HepG2 (cell line): ENCODE data around the gene FER1L5. TPM values are rescaled to one million over a fixed set of nuclear protein-coding genes. Genes with fewer than 3 reads are reported as not detected.
A peak's percentile ranks its signal among the peaks of the same experiment; 100 is the strongest.

ENCODE experiments used
- CC2D1A ChIP-seq: sonication (generic); formaldehyde crosslinking; IDR thresholded peaks from 2 replicates; pipeline ENCODE4 v1.8.1; 2023; ENCODE audit warnings: mild to moderate bottlenecking, missing genetic modification reagents
- HOXA9 ChIP-seq: sonication (generic); formaldehyde crosslinking; IDR thresholded peaks from 2 replicates; pipeline ENCODE4 v1.8.1; 2022; ENCODE audit warnings: missing genetic modification reagents, mild to moderate bottlenecking, moderate library complexity, borderline replicate concordance
- MBNL3 ChIP-seq: fragments of 250-450 bp; sonication (Bioruptor Pico); conservative IDR thresholded peaks from 2 replicates; pipeline ENCODE4 v1.8.0; 2022; ENCODE audit warnings: mild to moderate bottlenecking, inconsistent platforms
- NONO ChIP-seq, 2 experiments: fragments of 450-650 bp in 1 of 2; sonication (generic) in 1 of 2; formaldehyde crosslinking in 1 of 2; IDR thresholded peaks in 1 of 2; conservative IDR thresholded peaks in 1 of 2; 2 replicates each; pipeline versions ENCODE4 v1.6.1 to v1.8.0; 2017 to 2022; ENCODE audit warnings: mild to moderate bottlenecking in 1 of 2, missing genetic modification reagents in 1 of 2, moderate library complexity in 1 of 2
- RFX5 ChIP-seq: IDR thresholded peaks from 2 replicates; pipeline ENCODE4 v1.6.1; 2011; ENCODE audit warnings: low read depth, low read length, improper control_type of control experiment
- TAF15 ChIP-seq: fragments of 200-400 bp; formaldehyde crosslinking; IDR thresholded peaks from one replicate; pipeline ENCODE4 v1.6.1; 2018; ENCODE audit warnings: mild to moderate bottlenecking, low read depth, low read length; ENCODE audit not compliant: poor library complexity, severe bottlenecking
- TOPORS ChIP-seq: sonication (generic); formaldehyde crosslinking; IDR thresholded peaks from 2 replicates; pipeline ENCODE4 v1.8.0; 2023; ENCODE audit warnings: mild to moderate bottlenecking, missing genetic modification reagents
- ZNF274 ChIP-seq: sonication (generic); formaldehyde crosslinking; IDR thresholded peaks from 2 replicates; pipeline ENCODE4 v1.5.1; 2020; ENCODE audit warnings: mild to moderate bottlenecking, missing genetic modification reagents
- ZNF333 ChIP-seq: sonication (generic); formaldehyde crosslinking; IDR thresholded peaks from 2 replicates; pipeline ENCODE4 v1.4.0; 2020; ENCODE audit warnings: mild to moderate bottlenecking, missing genetic modification reagents, borderline replicate concordance
- ZNF431 ChIP-seq: sonication (generic); formaldehyde crosslinking; IDR thresholded peaks from 2 replicates; pipeline ENCODE4 v1.9.0; 2022; ENCODE audit warnings: missing genetic modification reagents, low read depth, mild to moderate bottlenecking, borderline replicate concordance
- ZNF614 ChIP-seq: IDR thresholded peaks from 2 replicates; pipeline ENCODE4 v1.6.1; 2018; ENCODE audit warnings: missing biosample characterization, missing genetic modification reagents, inconsistent platforms, borderline replicate concordance
- ZNF746 ChIP-seq: sonication (generic); formaldehyde crosslinking; IDR thresholded peaks from 2 replicates; pipeline ENCODE4 v1.8.0; 2022; ENCODE audit warnings: mild to moderate bottlenecking, missing genetic modification reagents
- ZNF772 ChIP-seq: sonication (generic); formaldehyde crosslinking; IDR thresholded peaks from 2 replicates; pipeline ENCODE4 v1.5.0; 2020; ENCODE audit warnings: mild to moderate bottlenecking, missing genetic modification reagents
- polyA plus RNA-seq, 8 experiments: library from polyadenylated mRNA; depleted of rRNA in 3 of 8; stranded (reverse) in 7 of 8; unstranded in 1 of 8; fragments of >200 nt; fragmentation: Illumina TruSeq in 4 of 8; extraction: Trizol in 4 of 8; gene quantifications; 2 replicates each; pipeline versions ENCODE4 v1.2.1 to v1.2.3, GENCODE V29; 2011 to 2016; ENCODE audit warnings: low read depth in 4 of 8, missing spikeins in 1 of 8, mixed read lengths in 1 of 8; ENCODE audit not compliant: insufficient read depth in 1 of 8
- total RNA-seq, 5 experiments: library from RNA; depleted of rRNA; stranded (reverse); fragments of >200 nt; fragmentation: Illumina TruSeq; extraction: Trizol; gene quantifications; 2 replicates each; pipeline ENCODE4 v1.2.3, GENCODE V29; 2016; ENCODE audit warnings: low read depth in 1 of 5
- TF ChIP-seq, protein P1 (sequence below), 2 experiments: IDR thresholded peaks; 2 replicates each; pipeline ENCODE4 v1.6.1; 2011 to 2012; ENCODE audit warnings: low read length in 2 of 2, borderline replicate concordance in 1 of 2, low read depth in 1 of 2, mild to moderate bottlenecking in 1 of 2, moderate library complexity in 1 of 2
- TF ChIP-seq, protein P2 (sequence below): sonication (generic); formaldehyde crosslinking; IDR thresholded peaks from 2 replicates; pipeline ENCODE4 v1.4.0; 2020; ENCODE audit warnings: mild to moderate bottlenecking, missing genetic modification reagents, borderline replicate concordance
- TF ChIP-seq, protein P3 (sequence below): IDR thresholded peaks from 2 replicates; pipeline ENCODE4 v1.6.1; 2016; ENCODE audit warnings: control low read depth
- TF ChIP-seq, protein P4 (sequence below): sonication (generic); formaldehyde crosslinking; IDR thresholded peaks from 2 replicates; pipeline ENCODE4 v1.4.0; 2020; ENCODE audit warnings: mild to moderate bottlenecking, low read depth, missing genetic modification reagents

FER1L5 gene
- total and polyA plus RNA-seq, 2 of the 13 experiments (the other 11 are each of a cell fraction or from before 2014, with no cell fraction given) = 0.02 to 0.08 TPM

DNA sequence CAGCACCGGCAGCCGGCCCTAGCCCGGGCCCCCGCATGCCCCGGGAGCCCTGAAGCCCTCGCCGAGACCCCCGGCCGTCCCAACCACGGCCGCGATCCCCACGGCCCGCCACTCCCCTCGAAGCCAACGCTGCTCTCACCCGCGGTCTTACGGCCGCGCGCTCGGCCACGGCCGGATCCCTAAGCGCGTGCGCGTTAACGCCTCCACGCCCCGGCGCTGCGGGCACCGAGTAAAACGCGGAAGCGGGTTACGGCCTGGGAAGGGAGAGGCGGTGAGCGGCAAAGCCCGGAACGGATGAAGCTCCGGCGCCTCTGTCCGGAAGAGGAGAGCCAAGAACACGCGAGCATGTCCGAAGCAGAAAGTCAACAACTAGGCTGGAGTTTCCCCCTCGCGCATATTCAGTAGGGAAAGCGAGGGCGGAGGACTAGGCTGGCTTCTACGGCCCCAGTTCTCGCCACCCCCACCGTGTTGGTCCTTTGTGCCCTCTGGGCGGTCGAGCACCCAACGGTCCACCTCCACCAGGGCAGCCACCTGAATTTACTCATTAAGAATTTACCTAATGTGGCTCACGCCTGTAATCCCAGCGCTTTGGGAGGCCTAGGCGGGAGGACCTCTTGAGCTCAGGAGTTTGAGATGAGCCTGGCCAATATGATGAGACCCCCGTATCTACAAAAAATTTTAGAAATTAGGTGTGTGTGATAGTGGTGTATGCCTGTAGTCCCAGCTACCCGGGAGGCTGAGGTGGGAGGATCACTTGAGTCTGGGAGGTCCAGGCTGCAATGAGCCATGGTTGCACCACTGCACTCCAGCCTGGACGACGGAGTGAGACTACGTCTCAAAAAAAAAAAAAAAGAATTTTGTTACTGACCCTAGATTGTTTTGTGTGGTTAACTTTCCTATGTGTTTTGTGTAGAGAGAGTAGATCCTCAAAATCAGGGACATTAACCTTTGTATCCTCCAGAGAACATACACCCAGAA lies 4.1 kb upstream of the FER1L5 start, which contains the start of gene KANSL3 (continued):
- TF ChIP-seq, protein P1, sequence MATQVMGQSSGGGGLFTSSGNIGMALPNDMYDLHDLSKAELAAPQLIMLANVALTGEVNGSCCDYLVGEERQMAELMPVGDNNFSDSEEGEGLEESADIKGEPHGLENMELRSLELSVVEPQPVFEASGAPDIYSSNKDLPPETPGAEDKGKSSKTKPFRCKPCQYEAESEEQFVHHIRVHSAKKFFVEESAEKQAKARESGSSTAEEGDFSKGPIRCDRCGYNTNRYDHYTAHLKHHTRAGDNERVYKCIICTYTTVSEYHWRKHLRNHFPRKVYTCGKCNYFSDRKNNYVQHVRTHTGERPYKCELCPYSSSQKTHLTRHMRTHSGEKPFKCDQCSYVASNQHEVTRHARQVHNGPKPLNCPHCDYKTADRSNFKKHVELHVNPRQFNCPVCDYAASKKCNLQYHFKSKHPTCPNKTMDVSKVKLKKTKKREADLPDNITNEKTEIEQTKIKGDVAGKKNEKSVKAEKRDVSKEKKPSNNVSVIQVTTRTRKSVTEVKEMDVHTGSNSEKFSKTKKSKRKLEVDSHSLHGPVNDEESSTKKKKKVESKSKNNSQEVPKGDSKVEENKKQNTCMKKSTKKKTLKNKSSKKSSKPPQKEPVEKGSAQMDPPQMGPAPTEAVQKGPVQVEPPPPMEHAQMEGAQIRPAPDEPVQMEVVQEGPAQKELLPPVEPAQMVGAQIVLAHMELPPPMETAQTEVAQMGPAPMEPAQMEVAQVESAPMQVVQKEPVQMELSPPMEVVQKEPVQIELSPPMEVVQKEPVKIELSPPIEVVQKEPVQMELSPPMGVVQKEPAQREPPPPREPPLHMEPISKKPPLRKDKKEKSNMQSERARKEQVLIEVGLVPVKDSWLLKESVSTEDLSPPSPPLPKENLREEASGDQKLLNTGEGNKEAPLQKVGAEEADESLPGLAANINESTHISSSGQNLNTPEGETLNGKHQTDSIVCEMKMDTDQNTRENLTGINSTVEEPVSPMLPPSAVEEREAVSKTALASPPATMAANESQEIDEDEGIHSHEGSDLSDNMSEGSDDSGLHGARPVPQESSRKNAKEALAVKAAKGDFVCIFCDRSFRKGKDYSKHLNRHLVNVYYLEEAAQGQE (IDR thresholded peaks at IDR 0.05; ENCODE audit: borderline replicate concordance in 1 of 2, low read depth in 1 of 2, low read length in 2 of 2) = no peak
- TF ChIP-seq NONO (IDR thresholded peaks at IDR 0.05) (no peak), NONO (CRISPR knock-in tag; conservative IDR thresholded peaks at IDR 0.05) (peak; percentile 100), ZNF772 (CRISPR knock-in tag) (peak; percentile 95; the same call in 1 of the 2 replicates), RFX5 (peak; percentile 83), ZNF431 (CRISPR knock-in tag) (peak; percentile 74; the same call in 1 of the 2 replicates), ZNF614 (CRISPR knock-in tag) (peak; percentile 99), HOXA9 (CRISPR knock-in tag) (peak; percentile 97), TAF15 (peak; percentile 98), ZNF274 (CRISPR knock-in tag) (peak; percentile 99), ZNF746 (CRISPR knock-in tag) (peak; percentile 86), CC2D1A (CRISPR knock-in tag) (no peak), MBNL3 (CRISPR knock-in tag) (peak; percentile 95), ZNF333 (no peak; the same call in 1 of the 2 replicates), TOPORS (CRISPR knock-in tag) (peak; percentile 99)
- TF ChIP-seq, protein P2, sequence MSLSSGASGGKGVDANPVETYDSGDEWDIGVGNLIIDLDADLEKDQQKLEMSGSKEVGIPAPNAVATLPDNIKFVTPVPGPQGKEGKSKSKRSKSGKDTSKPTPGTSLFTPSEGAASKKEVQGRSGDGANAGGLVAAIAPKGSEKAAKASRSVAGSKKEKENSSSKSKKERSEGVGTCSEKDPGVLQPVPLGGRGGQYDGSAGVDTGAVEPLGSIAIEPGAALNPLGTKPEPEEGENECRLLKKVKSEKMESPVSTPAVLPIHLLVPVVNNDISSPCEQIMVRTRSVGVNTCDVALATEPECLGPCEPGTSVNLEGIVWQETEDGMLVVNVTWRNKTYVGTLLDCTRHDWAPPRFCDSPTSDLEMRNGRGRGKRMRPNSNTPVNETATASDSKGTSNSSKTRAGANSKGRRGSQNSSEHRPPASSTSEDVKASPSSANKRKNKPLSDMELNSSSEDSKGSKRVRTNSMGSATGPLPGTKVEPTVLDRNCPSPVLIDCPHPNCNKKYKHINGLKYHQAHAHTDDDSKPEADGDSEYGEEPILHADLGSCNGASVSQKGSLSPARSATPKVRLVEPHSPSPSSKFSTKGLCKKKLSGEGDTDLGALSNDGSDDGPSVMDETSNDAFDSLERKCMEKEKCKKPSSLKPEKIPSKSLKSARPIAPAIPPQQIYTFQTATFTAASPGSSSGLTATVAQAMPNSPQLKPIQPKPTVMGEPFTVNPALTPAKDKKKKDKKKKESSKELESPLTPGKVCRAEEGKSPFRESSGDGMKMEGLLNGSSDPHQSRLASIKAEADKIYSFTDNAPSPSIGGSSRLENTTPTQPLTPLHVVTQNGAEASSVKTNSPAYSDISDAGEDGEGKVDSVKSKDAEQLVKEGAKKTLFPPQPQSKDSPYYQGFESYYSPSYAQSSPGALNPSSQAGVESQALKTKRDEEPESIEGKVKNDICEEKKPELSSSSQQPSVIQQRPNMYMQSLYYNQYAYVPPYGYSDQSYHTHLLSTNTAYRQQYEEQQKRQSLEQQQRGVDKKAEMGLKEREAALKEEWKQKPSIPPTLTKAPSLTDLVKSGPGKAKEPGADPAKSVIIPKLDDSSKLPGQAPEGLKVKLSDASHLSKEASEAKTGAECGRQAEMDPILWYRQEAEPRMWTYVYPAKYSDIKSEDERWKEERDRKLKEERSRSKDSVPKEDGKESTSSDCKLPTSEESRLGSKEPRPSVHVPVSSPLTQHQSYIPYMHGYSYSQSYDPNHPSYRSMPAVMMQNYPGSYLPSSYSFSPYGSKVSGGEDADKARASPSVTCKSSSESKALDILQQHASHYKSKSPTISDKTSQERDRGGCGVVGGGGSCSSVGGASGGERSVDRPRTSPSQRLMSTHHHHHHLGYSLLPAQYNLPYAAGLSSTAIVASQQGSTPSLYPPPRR (CRISPR knock-in tag) = peak; percentile 88
- TF ChIP-seq, protein P3, sequence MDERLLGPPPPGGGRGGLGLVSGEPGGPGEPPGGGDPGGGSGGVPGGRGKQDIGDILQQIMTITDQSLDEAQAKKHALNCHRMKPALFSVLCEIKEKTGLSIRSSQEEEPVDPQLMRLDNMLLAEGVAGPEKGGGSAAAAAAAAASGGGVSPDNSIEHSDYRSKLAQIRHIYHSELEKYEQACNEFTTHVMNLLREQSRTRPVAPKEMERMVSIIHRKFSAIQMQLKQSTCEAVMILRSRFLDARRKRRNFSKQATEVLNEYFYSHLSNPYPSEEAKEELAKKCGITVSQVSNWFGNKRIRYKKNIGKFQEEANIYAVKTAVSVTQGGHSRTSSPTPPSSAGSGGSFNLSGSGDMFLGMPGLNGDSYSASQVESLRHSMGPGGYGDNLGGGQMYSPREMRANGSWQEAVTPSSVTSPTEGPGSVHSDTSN (CRISPR knock-in tag) = no peak
- TF ChIP-seq, protein P4, sequence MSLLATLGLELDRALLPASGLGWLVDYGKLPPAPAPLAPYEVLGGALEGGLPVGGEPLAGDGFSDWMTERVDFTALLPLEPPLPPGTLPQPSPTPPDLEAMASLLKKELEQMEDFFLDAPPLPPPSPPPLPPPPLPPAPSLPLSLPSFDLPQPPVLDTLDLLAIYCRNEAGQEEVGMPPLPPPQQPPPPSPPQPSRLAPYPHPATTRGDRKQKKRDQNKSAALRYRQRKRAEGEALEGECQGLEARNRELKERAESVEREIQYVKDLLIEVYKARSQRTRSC = no peak; the same call in 1 of the 2 replicates
